GM12874 (cell line): ENCODE data around the gene PRODH.

ENCODE experiments used
- CTCF ChIP-seq: IDR thresholded peaks from 2 replicates; pipeline ENCODE4 v1.5.1; 2011; ENCODE audit warnings: low read depth, mild to moderate bottlenecking, control low read depth, low read length, moderate library complexity; ENCODE audit not compliant: insufficient read depth

PRODH gene

GRCh38 chr22:18970948-18971315 lies 34.8 kb upstream of the PRODH start:
- no peak for TF ChIP-seq CTCF

- TF ChIP-seq CTCF: no peak
Measured at GRCh38 chr22:18970176-18970947, 34.3 kb upstream of the PRODH start.

GRCh38 chr22:18968011-18968749 lies 32.1 kb upstream of the PRODH start:
- no peak for TF ChIP-seq CTCF

GRCh38 chr22:18966748-18967147 lies 30.7 kb upstream of the PRODH start:
- TF ChIP-seq CTCF: no peak

GRCh38 chr22:18965526-18966421 lies 29.7 kb upstream of the PRODH start:
- TF ChIP-seq CTCF: no peak

- TF ChIP-seq CTCF: no peak
Measured at GRCh38 chr22:18962308-18962635, 26.2 kb upstream of the PRODH start.

GRCh38 chr22:18955696-18956095 lies 19.6 kb upstream of the PRODH start:
- TF ChIP-seq CTCF: no peak
